CMK (cell line): ENCODE measurements around the gene ANXA11.

Source experiments
- DNase-seq: peaks from one replicate; pipeline ENCODE4 v3.0.0-alpha.2; 2010; ENCODE audit warnings: low read depth

Gene ANXA11

DNA sequence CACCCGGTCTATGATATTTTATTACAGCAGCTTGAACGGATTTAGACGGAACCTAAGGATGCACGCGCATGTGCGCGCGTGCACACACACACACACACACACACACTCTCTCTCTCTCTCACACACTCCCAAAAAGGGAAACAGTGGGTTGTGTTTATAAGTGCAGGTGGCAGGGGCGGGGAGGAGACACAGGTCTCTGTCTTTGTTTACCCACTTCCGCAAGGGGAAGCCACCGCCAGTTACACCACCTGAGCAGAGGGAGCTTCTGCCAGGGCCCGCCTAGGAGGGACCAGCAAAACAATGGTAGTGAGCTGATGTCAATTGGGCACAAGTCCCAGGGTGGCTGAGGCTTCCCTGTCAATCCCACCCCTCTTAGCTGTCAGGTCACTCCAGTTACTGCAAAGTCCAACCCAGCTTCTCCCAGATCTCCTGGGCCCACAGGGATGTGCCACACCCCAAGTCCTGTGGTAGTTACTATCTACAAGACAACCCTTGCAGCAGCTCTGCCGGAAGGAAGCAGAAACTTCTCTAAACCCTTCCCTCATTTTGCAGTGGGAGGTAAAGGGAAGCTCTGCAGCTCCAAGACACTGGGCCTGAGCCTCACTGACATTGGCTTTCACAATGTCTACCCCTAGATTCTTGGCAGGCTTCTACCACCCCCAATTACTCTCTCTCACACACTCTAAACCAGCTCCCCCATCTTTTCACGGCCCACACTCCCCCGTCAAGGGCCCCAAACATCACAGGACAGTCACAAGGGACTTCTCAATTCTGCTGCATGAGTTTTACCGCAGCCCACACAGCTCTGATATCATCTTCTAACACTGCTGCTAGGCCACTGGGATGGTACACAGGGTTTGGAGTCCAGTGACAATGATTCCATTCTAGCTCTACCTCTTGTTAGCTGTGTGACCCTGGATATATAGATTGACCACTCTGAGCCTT, 17.6 kb downstream of the ANXA11 start:
- peak; percentile 90 for DNase-seq

DNA sequence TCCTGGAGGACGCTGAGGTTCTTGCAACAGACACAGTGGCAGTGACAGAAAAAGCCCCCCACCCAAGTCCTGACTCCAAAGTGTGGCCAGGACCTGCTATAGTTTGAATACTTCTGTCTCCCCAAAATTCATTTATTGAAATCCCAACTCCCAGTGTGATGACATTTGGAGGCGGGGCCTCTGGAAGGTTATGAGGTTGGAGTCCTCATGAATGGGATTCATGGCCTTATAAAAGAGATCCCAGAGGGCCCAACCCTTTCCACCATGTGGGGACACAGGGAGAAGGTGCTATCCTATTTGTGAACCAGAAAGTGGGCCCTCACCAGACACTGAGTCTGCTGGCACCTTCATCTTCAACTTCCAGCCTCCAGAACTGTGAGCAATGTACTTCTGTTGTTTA, 18.3 kb downstream of the ANXA11 start:
- no peak for DNase-seq

DNA sequence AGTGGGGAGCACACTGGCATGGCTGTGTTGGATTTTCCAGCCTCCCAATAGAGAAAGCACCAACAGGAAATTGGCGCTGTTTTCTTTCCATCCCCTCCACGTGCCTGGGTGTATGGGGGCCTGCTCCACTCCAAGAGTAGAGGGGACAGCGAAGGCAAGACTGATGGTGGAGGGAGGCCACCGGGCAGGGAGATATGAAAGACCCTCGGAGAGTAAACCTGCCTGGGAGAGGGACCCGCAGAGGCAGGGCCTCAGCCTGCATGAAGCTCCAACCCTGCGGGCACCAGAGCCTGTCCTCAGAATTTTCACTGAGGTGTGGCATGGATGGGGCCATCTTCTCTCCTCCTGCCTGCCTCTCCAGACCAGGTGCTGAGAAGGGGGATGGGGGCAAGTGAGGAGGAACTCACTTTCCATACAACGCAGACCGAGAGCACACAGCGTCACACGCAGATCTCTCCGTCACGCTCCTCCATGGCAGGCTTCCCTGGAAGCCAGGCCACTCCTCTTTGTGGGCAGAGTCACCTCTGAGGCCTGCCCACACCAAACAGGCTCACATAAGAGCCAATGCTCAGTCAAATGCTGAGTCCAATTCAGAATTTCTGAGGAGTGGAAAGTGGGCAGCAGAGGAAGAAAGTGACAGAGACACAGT, 18.8 kb downstream of the ANXA11 start:
- peak; percentile 29 for DNase-seq

DNA sequence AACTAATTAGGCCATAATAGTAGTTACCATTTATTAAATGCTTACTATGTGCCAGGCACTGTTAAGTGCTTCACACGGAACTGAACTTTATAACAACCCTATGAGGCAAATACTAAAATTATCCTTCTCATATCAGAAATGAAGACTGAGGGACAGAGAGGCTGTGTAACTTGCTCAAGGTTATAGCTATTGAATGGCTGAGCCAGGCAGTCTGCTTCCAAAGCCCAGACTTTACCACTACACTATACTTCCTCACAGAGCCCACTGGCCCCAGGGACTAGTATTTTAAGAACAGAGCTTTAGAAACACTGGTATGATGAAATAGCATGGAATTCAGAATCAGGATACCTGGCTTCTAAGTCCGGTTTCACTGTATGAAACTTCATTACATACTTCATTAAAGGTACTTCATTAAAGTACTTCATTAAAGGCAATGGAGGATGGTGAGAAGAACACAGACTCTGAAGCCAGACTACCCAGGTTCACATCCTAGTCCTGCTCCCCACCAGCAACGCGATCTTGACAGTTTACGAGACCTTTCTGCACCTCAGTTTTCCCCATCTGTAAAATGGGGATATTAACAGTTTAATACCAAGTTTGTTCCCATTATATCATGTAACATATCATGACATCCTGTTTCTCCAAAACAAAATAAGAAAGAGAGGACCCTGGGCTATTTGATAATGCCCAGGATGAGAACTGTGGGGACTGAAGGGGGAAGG, 19.6 kb downstream of the ANXA11 start:
- no peak for DNase-seq

DNA sequence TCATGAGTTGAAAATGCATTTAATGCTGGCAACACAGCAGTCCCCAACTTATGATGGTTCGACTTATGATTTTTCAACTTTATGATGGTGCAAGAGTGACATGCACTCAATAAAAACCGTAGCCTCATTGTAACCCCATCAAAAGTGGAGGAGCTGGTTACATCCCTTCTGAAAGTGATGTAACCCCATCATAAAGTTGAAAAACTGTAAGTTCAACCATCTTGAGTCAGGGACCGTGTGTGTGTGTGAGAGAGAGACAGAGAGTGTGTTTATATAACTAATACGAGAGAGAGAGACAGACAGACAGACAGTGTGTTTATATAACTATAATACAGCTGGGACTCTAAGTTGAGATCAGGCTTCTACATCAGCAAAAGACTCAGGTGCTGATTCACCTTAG, 21.0 kb downstream of the ANXA11 start:
- no peak for DNase-seq

DNA sequence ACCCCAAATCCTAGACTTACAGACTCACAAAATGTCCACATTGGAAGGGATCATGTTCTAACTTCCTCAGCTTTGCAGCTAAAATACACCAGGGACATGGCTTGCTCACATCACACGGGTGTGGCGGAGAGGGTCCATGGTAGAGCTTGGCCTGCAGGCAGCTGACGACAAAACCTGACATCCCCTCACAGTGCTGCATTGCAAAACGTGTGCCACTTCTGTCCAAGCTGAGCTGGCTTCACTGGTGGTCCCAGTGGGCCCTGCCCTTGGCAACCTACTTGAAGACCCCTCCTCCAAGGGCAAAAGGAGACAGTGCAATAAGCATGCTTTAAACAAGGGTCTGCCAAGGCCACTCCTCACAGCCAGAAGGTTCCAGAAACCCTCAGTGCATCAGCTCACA, 21.9 kb downstream of the ANXA11 start:
- no peak for DNase-seq

DNA sequence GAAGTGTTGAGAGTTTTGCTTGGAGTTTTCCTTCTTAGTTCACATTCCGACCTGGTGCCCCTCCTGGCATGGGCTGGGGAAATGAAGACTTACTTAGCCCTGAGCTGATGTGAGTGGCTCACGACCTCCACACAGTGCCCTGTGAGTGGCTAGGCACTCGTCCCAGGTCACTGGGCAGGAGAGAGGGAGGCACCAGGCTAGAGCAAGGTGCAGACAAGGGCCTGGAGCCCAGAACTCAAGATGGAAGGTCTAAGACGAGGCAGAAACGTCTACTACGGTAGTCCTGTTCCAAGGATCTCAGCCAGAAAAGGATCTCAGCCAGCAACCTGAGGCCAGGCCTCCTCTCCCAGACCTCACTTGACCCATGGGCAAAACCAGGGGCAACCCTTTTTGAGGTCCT, 22.4 kb downstream of the ANXA11 start:
- DNase-seq, result no peak

DNA sequence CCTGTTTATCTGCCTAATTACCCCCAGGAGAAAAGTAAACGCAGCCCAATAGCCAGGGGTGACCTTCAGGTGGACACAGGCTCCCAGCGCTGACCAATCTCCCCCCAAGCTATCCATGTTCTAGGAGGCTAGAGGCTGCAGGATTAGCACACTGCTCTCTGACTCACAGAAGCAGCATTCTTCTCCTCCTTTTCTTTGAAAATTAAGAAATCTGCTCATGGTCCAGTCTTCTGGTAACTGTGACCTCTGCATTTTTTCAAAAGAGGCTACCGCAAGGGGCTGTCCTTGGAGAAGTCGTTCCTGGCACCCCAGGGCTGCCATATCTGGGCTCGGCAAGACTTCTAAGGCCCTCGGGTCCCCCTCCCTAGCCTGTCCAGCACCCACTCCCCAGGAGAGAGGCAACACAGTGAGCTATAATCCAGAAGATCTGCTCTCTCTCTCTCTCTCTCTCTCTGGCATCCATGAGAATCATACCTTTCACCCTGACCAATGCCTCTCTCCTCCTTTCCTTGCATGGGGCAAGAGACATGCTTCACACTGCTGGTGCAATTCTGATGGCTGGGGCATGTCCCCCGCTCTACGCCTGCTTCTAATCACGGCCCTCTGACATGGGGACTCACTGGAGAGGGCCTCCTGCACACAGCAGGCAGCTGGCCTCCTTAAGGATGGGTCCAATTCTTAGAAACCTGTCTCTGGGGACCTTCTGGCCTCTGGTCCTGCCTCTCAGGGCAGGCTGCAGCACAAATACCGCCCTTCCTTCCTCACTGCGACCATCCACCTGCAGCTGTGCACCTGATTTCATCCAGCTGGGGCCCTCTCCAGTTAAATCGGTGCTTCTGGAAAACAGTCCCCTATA, 27.3 kb downstream of the ANXA11 start:
- DNase-seq, result no peak

DNA sequence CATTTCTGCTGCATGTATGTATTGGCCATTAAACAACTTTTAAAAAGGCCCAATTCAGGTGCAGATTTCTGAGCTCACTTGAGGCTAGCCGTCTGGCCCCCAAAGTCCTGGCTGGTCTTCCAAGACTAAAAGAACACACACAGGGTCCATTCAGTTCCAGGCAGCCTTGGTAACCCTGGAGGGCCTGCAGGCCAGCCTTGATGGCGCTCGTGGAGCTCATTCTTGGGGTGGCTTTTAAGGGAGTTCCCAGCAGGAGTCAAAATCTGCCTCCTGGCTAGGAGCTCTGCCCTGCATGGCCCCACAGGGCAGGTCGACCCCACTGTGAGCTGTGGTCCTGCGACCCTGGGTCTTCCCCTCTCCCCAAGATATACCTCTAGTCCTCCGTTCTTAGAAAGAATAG, 28.8 kb downstream of the ANXA11 start:
- DNase-seq, result no peak

DNA sequence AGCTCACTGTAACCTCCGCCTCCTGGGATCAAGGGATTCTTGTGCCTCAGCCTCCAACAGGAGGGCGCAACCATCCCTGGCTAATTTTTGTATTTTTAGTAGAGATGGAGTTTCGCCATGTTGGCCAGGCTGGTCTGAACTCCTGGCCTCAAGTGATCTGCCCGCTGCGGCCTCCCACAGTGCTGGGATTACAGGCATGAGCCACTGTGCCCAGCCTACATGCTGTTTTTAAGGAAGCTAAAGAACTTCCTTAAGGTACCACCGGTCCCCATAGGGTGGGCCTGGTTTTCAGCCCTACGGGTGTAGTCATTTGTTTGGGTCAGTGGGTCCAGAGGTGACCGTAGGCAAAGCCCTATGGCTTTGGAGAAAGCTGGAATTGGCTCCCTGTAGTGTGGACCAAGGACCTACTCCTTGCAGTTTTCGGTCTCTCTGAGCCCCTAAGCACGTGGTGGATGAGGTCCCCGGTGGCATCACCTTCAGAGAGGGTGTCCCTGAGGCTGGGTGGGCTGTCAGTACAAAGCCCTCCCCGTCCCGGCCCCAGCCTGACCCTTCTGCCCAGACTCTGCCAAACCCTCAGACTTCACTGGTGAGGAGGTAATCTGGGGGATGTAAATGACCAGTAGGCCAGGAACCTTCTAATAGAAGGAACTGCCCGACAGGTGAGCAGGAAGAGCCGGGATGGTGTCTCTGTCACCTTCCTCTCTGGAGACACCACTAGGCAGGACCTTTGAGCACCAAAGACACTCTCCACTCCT, 30.5 kb downstream of the ANXA11 start:
- DNase-seq, result no peak

DNA sequence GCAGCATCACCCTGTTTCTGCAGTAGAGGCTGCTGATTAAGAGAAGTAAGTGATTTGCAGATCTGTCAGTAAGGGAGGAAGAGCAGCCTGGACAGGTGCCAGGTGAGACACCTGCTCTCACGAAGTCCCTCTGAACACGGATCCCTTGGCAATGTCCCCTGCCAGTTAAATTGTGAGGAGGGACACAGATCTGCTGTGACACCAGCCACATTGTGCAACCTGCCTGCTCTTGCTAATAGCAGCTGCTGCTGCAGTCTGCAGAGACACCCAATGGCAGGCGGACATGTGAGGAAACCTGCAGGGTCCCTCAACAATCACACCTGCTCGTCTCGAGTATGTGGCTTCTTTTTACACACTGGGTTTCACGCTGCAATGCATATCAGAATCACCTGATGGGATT, 31.9 kb downstream of the ANXA11 start:
- no peak for DNase-seq

DNA sequence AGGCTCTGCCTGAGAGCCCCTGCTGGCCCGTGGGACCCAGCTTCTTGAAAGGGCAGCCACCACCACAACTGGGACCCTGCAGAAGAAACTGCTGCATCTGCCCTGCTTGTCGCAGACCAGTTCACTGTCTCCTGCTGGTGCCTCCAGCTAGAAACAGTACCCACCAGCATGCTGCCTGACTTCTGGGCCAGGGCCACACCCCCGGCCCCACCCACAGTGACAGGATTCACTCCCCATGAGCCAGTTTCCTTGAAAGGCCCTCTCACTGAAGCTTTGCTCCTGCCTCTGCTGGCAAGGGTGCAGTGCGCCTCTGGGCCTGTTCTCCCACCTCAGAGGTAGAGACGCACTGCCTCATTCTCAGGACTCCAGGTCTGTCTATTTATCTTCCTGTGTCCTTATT, 32.4 kb downstream of the ANXA11 start:
- DNase-seq, result no peak

DNA sequence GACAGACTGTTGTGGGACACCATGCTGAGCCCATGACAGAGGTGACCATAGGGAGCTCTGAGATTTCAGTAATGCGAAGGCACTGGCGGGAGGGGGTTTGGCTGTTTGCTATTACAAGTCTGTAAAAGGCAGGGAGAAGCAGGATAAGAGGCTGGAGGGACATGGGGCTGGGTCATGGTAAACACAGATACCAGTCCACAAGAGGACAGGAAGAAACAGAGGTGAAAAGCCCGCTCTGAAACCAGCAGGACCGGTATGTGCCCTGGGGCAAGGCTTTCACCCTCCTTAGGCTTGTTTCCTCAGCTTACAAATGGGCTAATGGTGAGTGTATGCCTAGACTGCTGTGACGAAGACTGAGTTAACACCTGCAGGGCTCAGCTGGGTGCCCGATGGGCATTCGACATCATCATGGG, 34.1 kb downstream of the ANXA11 start:
- DNase-seq, result no peak

DNA sequence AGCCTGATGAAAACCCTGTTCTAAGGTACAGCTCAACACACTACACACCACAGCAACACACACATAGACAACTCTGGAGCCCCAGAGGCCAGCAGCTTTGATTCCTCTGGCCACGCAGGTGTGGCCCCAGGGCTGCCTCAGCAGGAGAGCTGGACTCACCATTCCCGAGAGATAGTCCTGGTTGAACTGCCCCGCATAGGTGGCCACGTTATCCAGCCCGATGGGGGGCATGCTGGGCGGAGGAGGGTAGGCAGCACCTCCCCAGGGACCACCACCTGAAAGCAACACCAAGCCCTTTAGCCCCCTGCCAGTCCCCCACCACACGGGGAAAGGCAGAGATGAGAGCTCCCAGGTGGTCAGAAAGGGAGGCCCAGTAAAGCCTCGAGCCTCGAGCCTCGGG, 34.7 kb downstream of the ANXA11 start:
- DNase-seq, result no peak

DNA sequence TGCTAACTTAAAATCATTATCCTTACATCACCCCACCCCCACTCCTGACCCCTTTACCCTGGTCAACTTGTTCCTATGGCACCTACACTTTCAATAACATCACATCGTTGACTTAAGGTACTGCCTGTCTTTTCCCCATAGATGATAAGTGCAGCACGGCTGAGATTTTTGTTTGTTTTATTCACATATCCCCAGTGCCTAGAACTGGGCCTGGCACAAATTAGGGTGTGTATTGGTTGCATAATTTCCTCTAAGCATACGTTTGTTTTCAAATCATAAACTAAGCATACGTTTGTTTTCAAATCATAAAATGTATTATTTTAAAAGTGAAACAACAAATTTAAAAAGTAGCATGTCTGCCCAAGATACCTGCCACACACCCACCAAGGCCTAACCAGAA, 35.3 kb downstream of the ANXA11 start:
- no peak for DNase-seq

DNA sequence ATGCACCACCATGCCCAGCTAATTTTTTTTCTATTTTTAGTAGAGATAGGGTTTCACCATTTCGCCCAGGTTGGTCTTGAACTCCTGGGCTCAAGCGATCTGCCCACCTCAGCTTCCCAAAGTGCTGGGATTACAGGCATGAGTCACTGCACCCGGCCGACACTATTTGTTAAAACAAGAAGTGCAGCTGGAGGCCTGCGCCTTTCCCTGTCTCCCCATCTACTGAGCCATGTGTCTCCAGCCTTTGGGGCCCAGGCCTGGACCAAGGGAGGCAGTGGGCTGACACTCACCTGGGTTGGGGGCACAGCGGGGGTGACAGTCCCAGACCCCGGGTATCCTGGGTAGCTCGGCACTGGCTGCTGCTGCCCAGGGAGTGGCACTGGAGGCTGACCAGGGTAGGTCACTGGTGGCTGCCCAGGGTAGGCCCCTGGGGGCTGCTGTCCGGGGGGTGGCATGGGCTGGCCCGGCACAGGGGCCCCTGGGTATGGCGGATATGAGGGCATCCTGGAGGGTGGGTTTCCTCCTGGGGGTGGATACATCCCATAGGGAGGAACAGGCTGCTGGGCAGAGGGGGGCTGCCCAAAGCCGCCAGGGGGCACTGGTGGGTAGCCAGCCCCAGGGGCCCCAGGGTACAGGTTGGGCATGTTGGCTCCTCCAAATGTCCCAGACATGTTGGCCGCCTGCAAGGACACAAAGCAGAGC, 36.5 kb downstream of the ANXA11 start:
- DNase-seq, result no peak

DNA sequence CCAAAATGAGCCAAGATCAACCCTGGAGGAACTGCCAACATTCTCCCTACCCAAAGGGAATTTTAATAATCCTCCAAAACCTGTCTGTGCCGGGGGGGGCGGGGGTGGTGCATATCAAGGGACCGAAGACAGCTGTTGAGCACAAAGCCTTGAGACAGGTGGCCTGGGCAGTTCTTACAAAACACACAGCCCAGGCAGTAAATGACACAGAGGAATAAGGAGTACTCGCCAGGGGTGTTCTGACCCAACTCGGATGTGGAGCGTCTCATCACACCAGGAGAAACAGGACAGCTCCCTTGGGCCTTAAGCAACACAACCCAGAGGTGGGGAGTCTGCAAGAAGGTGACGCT, 37.2 kb downstream of the ANXA11 start:
- no peak for DNase-seq

DNA sequence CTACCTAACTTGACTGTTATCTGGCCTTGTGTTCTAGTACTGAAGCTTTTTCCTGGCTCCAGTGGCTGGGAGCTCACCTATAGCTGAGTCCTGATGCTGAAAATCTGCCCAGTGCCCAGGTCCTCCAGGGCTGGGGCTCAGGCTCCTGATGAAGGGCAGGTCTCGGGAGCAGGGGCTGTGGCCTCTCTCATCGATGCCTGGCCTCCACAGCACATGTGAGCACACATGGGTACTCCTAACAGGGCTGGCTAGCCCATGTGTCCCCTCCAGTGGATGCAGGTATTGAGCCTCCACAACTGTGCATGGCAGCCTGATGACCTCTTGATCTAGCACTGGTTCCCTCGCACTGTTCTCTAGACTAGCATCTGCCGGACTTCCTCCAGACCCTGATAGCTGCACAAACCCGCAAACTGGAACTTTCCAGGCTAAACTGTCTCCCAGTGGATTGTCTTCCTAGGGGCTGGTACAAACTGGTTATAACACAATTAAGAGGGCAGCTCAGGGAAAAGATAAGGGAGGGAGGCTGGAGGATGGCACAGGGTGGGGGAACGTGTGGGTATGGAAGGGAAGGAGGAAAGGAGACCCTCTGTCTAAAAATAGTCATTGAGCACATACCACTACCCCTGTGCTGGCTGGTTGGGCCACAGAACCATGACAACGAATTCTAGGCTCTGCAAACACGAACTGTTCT, 37.7 kb downstream of the ANXA11 start:
- DNase-seq, result no peak

DNA sequence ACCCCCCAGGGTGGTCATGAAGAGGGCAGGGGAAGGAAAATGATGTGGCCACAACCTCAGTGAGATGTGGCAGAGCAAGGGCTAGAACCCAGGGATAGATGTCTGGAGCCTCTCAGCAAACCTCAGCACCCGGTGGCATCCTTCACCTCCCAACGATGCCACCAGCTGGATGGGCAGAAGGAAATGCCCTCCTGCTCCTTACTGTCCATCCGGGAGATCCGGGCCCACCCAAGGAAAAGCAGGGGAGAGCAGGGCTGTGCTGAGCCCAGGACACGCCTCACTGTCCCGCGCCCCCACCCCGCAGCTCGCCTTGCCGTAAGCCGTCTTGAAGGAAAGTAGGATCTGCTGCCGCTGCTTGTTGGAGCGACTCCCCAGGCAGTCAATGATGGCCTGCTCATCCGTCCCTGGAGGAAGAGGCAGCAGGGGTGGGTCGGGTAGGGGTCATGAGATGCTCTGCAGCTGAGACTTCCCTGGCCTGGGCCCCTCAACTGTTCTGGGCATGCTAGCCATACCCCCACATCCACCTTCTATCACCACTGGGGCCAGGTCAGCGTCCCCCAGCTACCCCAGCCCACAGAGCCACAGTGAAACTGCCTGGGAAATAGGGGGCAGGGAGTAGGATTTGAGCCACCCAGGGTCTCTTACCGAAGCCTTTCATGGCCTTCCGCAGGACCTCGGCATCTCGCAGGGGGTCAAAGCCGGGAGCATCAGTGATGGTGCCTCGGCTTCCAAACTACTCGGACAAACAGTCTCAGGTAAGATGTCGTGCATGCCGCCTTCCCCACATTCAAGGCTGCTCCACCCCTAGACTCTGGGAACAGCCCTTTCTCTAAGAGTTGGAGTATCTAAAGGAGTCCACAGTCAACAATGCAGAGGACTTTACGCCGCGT, 38.5 kb downstream of the ANXA11 start:
- no peak for DNase-seq
